ENCODE data around the gene ADM2. TPM values are rescaled to one million over a fixed set of nuclear protein-coding genes. Genes with fewer than 3 reads are reported as not detected.
"Not testable (repeated sequence)": the region's sequence is repeated elsewhere in the genome, so short reads cannot be mapped to it uniquely, and the experiment has no call there.

Gene ADM2
- total RNA-seq, 2 donors from 2014 or later, result 4.0 to 4.2 TPM

- no peaks in the 10 kb centered on the region for H3K27me3 ChIP-seq (ENCODE audit: control insufficient read depth, insufficient read depth, low read length, poor library complexity, severe bottlenecking)
- H3K9ac ChIP-seq (ENCODE audit: extremely low read depth, low read length, poor library complexity, severe bottlenecking), result no peak overlapping the region
- TF ChIP-seq CTCF (conservative IDR thresholded peaks at IDR 0.05), result no peak
- no peak for DNase-seq
- no peaks in the 10 kb centered on the region for H3K4me1 Mint-ChIP-seq
- H3K9me3 Mint-ChIP-seq, result no peaks in the 10 kb centered on the region
- peaks cover 31% of the 10 kb centered on the region for H3K36me3 ChIP-seq (ENCODE audit: control insufficient read depth, insufficient read depth, low read length)
- H3K27ac Mint-ChIP-seq, result no peak overlapping the region
- 95% methylated on average over 4 to 7 of the region's 7 CpGs for WGBS, 2 experiments (ENCODE audit: insufficient coverage in 1 of 2, insufficient read length in 1 of 2)
- no peaks in the 10 kb centered on the region for H3K9me3 ChIP-seq (ENCODE audit: control insufficient read depth, low read length)
- no peak overlapping the region for H3K4me3 Mint-ChIP-seq
- H3K36me3 Mint-ChIP-seq (ENCODE audit: low read depth), result peaks cover 38% of the 10 kb centered on the region
- H3K27me3 Mint-ChIP-seq (ENCODE audit: insufficient read depth), result no peaks in the 10 kb centered on the region
- H3K4me3 ChIP-seq (ENCODE audit: low read length), result no peak overlapping the region
- H3K4me1 ChIP-seq (ENCODE audit: control insufficient read depth, insufficient read depth, low read length), result no peaks in the 10 kb centered on the region
- H3K27ac ChIP-seq (ENCODE audit: low read depth, low read length), result no peak overlapping the region
These were observed 37.3 kb downstream of the ADM2 start for GRCh38 chr22:50518606-50519005.

- H3K27ac ChIP-seq (ENCODE audit: low read depth, low read length), result no peak overlapping the region
- no peaks in the 10 kb centered on the region for H3K9me3 Mint-ChIP-seq
- H3K27me3 Mint-ChIP-seq (ENCODE audit: insufficient read depth), result no peaks in the 10 kb centered on the region
- H3K4me1 Mint-ChIP-seq, result no peaks in the 10 kb centered on the region
- H3K36me3 ChIP-seq (ENCODE audit: control insufficient read depth, insufficient read depth, low read length), result peaks cover 32% of the 10 kb centered on the region
- H3K9me3 ChIP-seq (ENCODE audit: control insufficient read depth, low read length), result no peaks in the 10 kb centered on the region
- DNase-seq, result no peak
- H3K27ac Mint-ChIP-seq, result no peak overlapping the region
- 92 to 100% methylated on average over 6 to 8 of the region's 8 CpGs for WGBS, 2 experiments (ENCODE audit: insufficient coverage in 1 of 2, insufficient read length in 1 of 2)
- H3K27me3 ChIP-seq (ENCODE audit: control insufficient read depth, insufficient read depth, low read length, poor library complexity, severe bottlenecking), result no peaks in the 10 kb centered on the region
- TF ChIP-seq CTCF (conservative IDR thresholded peaks at IDR 0.05), result no peak
- H3K4me3 ChIP-seq (ENCODE audit: low read length), result no peak overlapping the region
- no peak overlapping the region for H3K4me3 Mint-ChIP-seq
- no peaks in the 10 kb centered on the region for H3K4me1 ChIP-seq (ENCODE audit: control insufficient read depth, insufficient read depth, low read length)
- peaks cover 38% of the 10 kb centered on the region for H3K36me3 Mint-ChIP-seq (ENCODE audit: low read depth)
- H3K9ac ChIP-seq (ENCODE audit: extremely low read depth, low read length, poor library complexity, severe bottlenecking), result no peak overlapping the region
These were observed 37.8 kb downstream of the ADM2 start for GRCh38 chr22:50519151-50519550.

- not testable (repeated sequence) for H3K4me3 Mint-ChIP-seq
- 96 to 97% methylated on average over 6 to 8 of the region's 8 CpGs for WGBS, 2 experiments (ENCODE audit: insufficient coverage in 1 of 2, insufficient read length in 1 of 2)
These were observed 38.8 kb downstream of the ADM2 start for GRCh38 chr22:50520184-50520583.

GRCh38 chr22:50520826-50521453 lies 39.6 kb downstream of the ADM2 start:
- Mint-ChIP-seq H3K4me3 (no peak overlapping the region), H3K9me3 (no peaks in the 10 kb centered on the region), H3K27ac (no peak overlapping the region), H3K36me3 (ENCODE audit: low read depth) (peaks cover 27% of the 10 kb centered on the region), H3K4me1 (peaks cover 6% of the 10 kb centered on the region), H3K27me3 (ENCODE audit: insufficient read depth) (no peaks in the 10 kb centered on the region)
- no peak overlapping the region for H3K9ac ChIP-seq (ENCODE audit: extremely low read depth, low read length, poor library complexity, severe bottlenecking)
- no peak for TF ChIP-seq CTCF (conservative IDR thresholded peaks at IDR 0.05)
- DNase-seq, result no peak
- peaks cover 32% of the 10 kb centered on the region for H3K36me3 ChIP-seq (ENCODE audit: control insufficient read depth, insufficient read depth, low read length)
- no peak overlapping the region for H3K27ac ChIP-seq (ENCODE audit: low read depth, low read length)
- WGBS, 2 experiments (ENCODE audit: insufficient coverage in 1 of 2, insufficient read length in 1 of 2), result 93 to 95% methylated on average over 11 to 13 of the region's 13 CpGs
- H3K4me3 ChIP-seq (ENCODE audit: low read length), result no peak overlapping the region
- no peaks in the 10 kb centered on the region for H3K4me1 ChIP-seq (ENCODE audit: control insufficient read depth, insufficient read depth, low read length)
- H3K27me3 ChIP-seq (ENCODE audit: control insufficient read depth, insufficient read depth, low read length, poor library complexity, severe bottlenecking), result no peaks in the 10 kb centered on the region
- H3K9me3 ChIP-seq (ENCODE audit: control insufficient read depth, low read length), result no peaks in the 10 kb centered on the region

More at GRCh38 chr22:50520184-50520583, 38.8 kb downstream of the ADM2 start:
- H3K27ac ChIP-seq (ENCODE audit: low read depth, low read length); H3K4me1 Mint-ChIP-seq; H3K27ac Mint-ChIP-seq; H3K4me1 ChIP-seq (ENCODE audit: control insufficient read depth, insufficient read depth, low read length); DNase-seq; H3K27me3 ChIP-seq (ENCODE audit: control insufficient read depth, insufficient read depth, low read length, poor library complexity, severe bottlenecking); H3K9me3 ChIP-seq (ENCODE audit: control insufficient read depth, low read length); H3K27me3 Mint-ChIP-seq (ENCODE audit: insufficient read depth); H3K9me3 Mint-ChIP-seq; H3K4me3 ChIP-seq (ENCODE audit: low read length); H3K9ac ChIP-seq (ENCODE audit: extremely low read depth, low read length, poor library complexity, severe bottlenecking): not testable (repeated sequence)
- H3K36me3 ChIP-seq (ENCODE audit: control insufficient read depth, insufficient read depth, low read length), result peaks cover 32% of the 10 kb centered on the region
- peaks cover 31% of the 10 kb centered on the region for H3K36me3 Mint-ChIP-seq (ENCODE audit: low read depth)

Measured in endodermal cell (in vitro differentiated cells).